Endothelial cell of umbilical vein (primary cell): Measurements from ENCODE around the gene DMXL2. TPM values are rescaled to one million over a fixed set of nuclear protein-coding genes. Genes with fewer than 3 reads are reported as not detected.
"Not testable (repeated sequence)": the region's sequence is repeated elsewhere in the genome, so short reads cannot be mapped to it uniquely, and the experiment has no call there.

Source experiments
- BruUV-seq: library from RNA; stranded (reverse); fragments of 400-500 nt; replicated peaks from 2 replicates; lab custom pipeline; 2021; lab: Mats Ljungman, UMichigan
- CTCF ChIA-PET: fragments of 300-600, 350-600 bp; sonication (Branson Sonifier 250); formaldehyde crosslinking; loops from one replicate; lab custom pipeline; 2021; ENCODE audit warnings: antibody characterized with exemption, inconsistent platforms; lab: Charles Lee
- POLR2A ChIA-PET: fragments of 300-600, 350-600 bp; sonication (Branson Sonifier 250); formaldehyde crosslinking; loops from one replicate; lab custom pipeline; 2021; ENCODE audit warnings: antibody characterized with exemption, inconsistent platforms; lab: Charles Lee
- DNase-seq: peaks from one replicate; pipeline ENCODE4 v3.0.0-alpha.2; 2011; ENCODE audit warnings: low read depth, low spot score
- FAIRE-seq: peaks from 2 replicates; lab custom pipeline; 2011; peaks lifted over from hg19 to GRCh38; lab: Jason Lieb, UNC
- H2AFZ ChIP-seq: 2 replicates; pipeline ENCODE4 v1.6.0; 2012; ENCODE audit warnings: low read depth, low read length, control low read depth, inconsistent platforms
- H3K27ac ChIP-seq: 2 replicates; pipeline ENCODE4 v1.5.1; 2011; ENCODE audit warnings: low read depth, mild to moderate bottlenecking, control low read depth, low read length, moderate library complexity; ENCODE audit not compliant: insufficient read depth
- H3K27me3 ChIP-seq, 2 experiments: 2 replicates each; pipeline versions ENCODE4 v1.6.0 to v1.6.1; 2011; ENCODE audit warnings: low read length in 2 of 2, mixed read lengths in 1 of 2; ENCODE audit not compliant: control insufficient read depth in 2 of 2, insufficient read depth in 2 of 2
- H3K36me3 ChIP-seq, 2 experiments: 2 replicates in 1 of 2; 3 replicates in 1 of 2; pipeline ENCODE4 v1.5.1; 2011; ENCODE audit warnings: low read length in 2 of 2, mild to moderate bottlenecking in 1 of 2, moderate library complexity in 1 of 2; ENCODE audit not compliant: control insufficient read depth in 2 of 2, insufficient read depth in 2 of 2; ENCODE audit errors: extremely low read depth in 1 of 2
- H3K4me1 ChIP-seq: 3 replicates; pipeline ENCODE4 v1.5.1; 2011; ENCODE audit warnings: mild to moderate bottlenecking, low read length; ENCODE audit not compliant: control insufficient read depth, insufficient read depth; ENCODE audit errors: extremely low read depth
- H3K4me2 ChIP-seq: 2 replicates; pipeline ENCODE4 v1.6.1; 2011; ENCODE audit warnings: low read length, control low read depth, mixed read lengths; ENCODE audit not compliant: insufficient read depth
- H3K4me3 ChIP-seq, 3 experiments: fragments of 200-600 bp in 1 of 3; sonication (generic), shearing (Covaris generic) in 1 of 3; replicated peaks in 1 of 3; 2 replicates each; pipeline ENCODE4 v1.5.1; 2011 to 2016; ENCODE audit warnings: control low read depth in 3 of 3, low read length in 3 of 3, mild to moderate bottlenecking in 2 of 3, inconsistent platforms in 1 of 3, low read depth in 1 of 3, moderate library complexity in 1 of 3; ENCODE audit not compliant: insufficient read depth in 1 of 3
- H3K79me2 ChIP-seq: 2 replicates; pipeline ENCODE4 v1.6.0; 2012; ENCODE audit warnings: low read length, inconsistent platforms; ENCODE audit not compliant: control insufficient read depth, insufficient read depth
- H3K9ac ChIP-seq: replicated peaks from 2 replicates; pipeline ENCODE3; 2011; ENCODE audit warnings: low read length, control low read depth; ENCODE audit not compliant: insufficient read depth; ENCODE audit errors: extremely low read depth
- H3K9me1 ChIP-seq: replicated peaks from 3 replicates; pipeline ENCODE4 v1.6.0; 2011; ENCODE audit warnings: mild to moderate bottlenecking, low read length; ENCODE audit not compliant: control insufficient read depth, insufficient read depth; ENCODE audit errors: extremely low read depth
- H3K9me3 ChIP-seq: replicated peaks from 2 replicates; pipeline ENCODE4 v1.5.1; 2012; ENCODE audit warnings: low read length, inconsistent platforms; ENCODE audit not compliant: control insufficient read depth, insufficient read depth
- H4K20me1 ChIP-seq: replicated peaks from 2 replicates; pipeline ENCODE3; 2011; ENCODE audit warnings: mild to moderate bottlenecking, low read length; ENCODE audit not compliant: control insufficient read depth, insufficient read depth; ENCODE audit errors: extremely low read depth
- EZH2 ChIP-seq: IDR thresholded peaks from 2 replicates; pipeline ENCODE4 v1.6.1; 2012; ENCODE audit warnings: borderline replicate concordance, low read depth, mild to moderate bottlenecking, moderate library complexity, low read length, inconsistent platforms; ENCODE audit not compliant: severe bottlenecking
- FOS ChIP-seq: IDR thresholded peaks from 2 replicates; pipeline ENCODE4 v1.6.1; 2011; ENCODE audit warnings: mild to moderate bottlenecking, low read length, moderate library complexity, borderline replicate concordance; ENCODE audit not compliant: insufficient read depth
- GATA2 ChIP-seq: IDR thresholded peaks from 2 replicates; pipeline ENCODE4 v1.7.0; 2011; ENCODE audit warnings: low read depth, mild to moderate bottlenecking, moderate library complexity, mixed read lengths, low read length; ENCODE audit not compliant: insufficient read length, insufficient read depth
- MYC ChIP-seq: IDR thresholded peaks from one replicate; pipeline ENCODE4 v1.6.1; 2011; ENCODE audit warnings: mild to moderate bottlenecking, low read depth, low read length
- POLR2A ChIP-seq: IDR thresholded peaks from 2 replicates; pipeline ENCODE4 v1.6.1; 2012; ENCODE audit warnings: low read depth, mild to moderate bottlenecking, control low read depth, low read length
- POLR2AphosphoS5 ChIP-seq: IDR thresholded peaks from 2 replicates; pipeline ENCODE4 v1.6.1; 2012; ENCODE audit warnings: low read depth, mild to moderate bottlenecking, control low read depth, low read length, moderate library complexity; ENCODE audit not compliant: insufficient read depth
- dilution Hi-C: fragments of 300-500 bp; cut with MboI; formaldehyde crosslinking; loops from one replicate; pipeline ENCODE4 v1.15.0; 2019; ENCODE audit warnings: low sequenced_read_pairs; ENCODE audit not compliant: extremely low pct_ligation_motif_present
- intact Hi-C: fragments of 100-400 bp; cut with micrococcal nuclease; formaldehyde crosslinking; loops from one replicate; pipeline ENCODE4 v1.10.0; 2022
- polyA plus RNA-seq, 4 experiments: library from polyadenylated mRNA; depleted of rRNA in 3 of 4; stranded (reverse) in 3 of 4; unstranded in 1 of 4; fragments of >200 nt; gene quantifications; 2 replicates each; pipeline versions ENCODE4 v1.2.1 to v1.2.3, GENCODE V29; 2011 to 2012; ENCODE audit warnings: missing spikeins in 1 of 4
- total RNA-seq: library from RNA; stranded (reverse); gene quantifications from 2 replicates; pipeline ENCODE4 v1.2.3, GENCODE V29; 2021
- TF ChIP-seq, protein P1 (sequence below): IDR thresholded peaks from 2 replicates; pipeline ENCODE4 v1.6.1; 2011; ENCODE audit not compliant: insufficient read depth, insufficient read length
- TF ChIP-seq, protein P2 (sequence below), 2 donors: IDR thresholded peaks; 1 replicate in 1 of 2; 2 replicates in 1 of 2; pipeline ENCODE4 v1.5.1; 2011; ENCODE audit warnings: low read length in 2 of 2, mild to moderate bottlenecking in 2 of 2, moderate library complexity in 2 of 2, control low read depth in 1 of 2, inconsistent platforms in 1 of 2, low read depth in 1 of 2; ENCODE audit not compliant: insufficient read depth in 1 of 2; ENCODE audit errors: extremely low read depth in 1 of 2

DMXL2 gene
- total and polyA plus RNA-seq, 2 donors (not counting 3 experiments of a cell fraction or from before 2014, with no cell fraction given) = 6.3 to 10.8 TPM

DNA sequence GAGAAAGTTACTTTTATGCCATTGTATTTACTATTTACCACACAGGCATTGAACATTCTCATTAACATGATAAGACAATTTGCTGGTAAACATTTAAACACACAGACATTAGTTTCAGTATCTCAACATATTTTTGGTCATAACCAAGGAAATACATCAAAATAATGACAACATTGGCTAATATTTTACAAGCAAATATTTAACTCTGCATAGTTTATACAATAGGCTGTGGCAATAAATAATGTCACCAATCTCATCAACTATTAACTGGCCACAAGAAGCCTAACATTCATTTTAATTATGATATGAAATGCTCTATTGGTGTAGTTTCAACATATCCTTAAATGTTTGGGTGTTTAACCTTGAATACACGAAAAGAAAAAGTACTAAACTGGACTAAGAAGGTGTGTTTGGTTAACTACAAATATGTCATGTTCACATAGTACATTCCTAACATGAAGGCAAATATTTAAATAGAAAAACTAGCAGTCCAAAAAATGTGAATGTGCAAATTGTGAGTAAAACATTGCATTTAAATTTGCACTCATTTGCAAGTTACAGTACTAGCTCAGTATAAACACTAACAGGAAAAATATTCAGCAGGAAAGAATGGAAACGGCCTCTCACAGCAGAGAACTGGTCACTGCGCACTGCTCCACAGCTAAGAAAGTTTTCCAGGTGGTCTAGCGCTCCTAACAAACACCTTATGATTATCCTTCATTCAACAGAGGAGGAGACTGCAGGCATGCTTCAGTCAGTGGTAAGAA, 174.5 kb downstream of the DMXL2 start:
- FAIRE-seq (no peak), DNase-seq (no peak)
- BruUV-seq = no TSS peak
- no peak overlapping the region for H3K9ac ChIP-seq
- no peaks in the 10 kb centered on the region for H3K27me3 ChIP-seq
- TF ChIP-seq, protein P1, sequence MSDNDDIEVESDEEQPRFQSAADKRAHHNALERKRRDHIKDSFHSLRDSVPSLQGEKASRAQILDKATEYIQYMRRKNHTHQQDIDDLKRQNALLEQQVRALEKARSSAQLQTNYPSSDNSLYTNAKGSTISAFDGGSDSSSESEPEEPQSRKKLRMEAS = no peak
- TF ChIP-seq MYC (no peak), EZH2 (no peak), POLR2AphosphoS5 (no peak), FOS (no peak), POLR2A (no peak), GATA2 (no peak)
- TF ChIP-seq, protein P2, sequence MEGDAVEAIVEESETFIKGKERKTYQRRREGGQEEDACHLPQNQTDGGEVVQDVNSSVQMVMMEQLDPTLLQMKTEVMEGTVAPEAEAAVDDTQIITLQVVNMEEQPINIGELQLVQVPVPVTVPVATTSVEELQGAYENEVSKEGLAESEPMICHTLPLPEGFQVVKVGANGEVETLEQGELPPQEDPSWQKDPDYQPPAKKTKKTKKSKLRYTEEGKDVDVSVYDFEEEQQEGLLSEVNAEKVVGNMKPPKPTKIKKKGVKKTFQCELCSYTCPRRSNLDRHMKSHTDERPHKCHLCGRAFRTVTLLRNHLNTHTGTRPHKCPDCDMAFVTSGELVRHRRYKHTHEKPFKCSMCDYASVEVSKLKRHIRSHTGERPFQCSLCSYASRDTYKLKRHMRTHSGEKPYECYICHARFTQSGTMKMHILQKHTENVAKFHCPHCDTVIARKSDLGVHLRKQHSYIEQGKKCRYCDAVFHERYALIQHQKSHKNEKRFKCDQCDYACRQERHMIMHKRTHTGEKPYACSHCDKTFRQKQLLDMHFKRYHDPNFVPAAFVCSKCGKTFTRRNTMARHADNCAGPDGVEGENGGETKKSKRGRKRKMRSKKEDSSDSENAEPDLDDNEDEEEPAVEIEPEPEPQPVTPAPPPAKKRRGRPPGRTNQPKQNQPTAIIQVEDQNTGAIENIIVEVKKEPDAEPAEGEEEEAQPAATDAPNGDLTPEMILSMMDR (IDR thresholded peaks at IDR 0.05; ENCODE audit: extremely low read depth in 1 of 2, insufficient read depth in 1 of 2, low read depth in 1 of 2, low read length in 2 of 2) = no peak
- peaks cover 0 to 2% of the 10 kb centered on the region in 2 experiments for H3K36me3 ChIP-seq
- no peaks in the 10 kb centered on the region for H3K79me2 ChIP-seq
- no peak overlapping the region for H3K4me2 ChIP-seq
- H3K9me3 ChIP-seq = no peaks in the 10 kb centered on the region
- no peaks in the 10 kb centered on the region for H3K9me1 ChIP-seq
- H4K20me1 ChIP-seq = no peaks in the 10 kb centered on the region
- dilution Hi-C loops (no loop called here), intact Hi-C loops (no loop called here)
- H3K27ac ChIP-seq = no peak overlapping the region
- H3K4me3 ChIP-seq = no peak overlapping the region
- POLR2A ChIA-PET = no interaction called here
- CTCF ChIA-PET = interaction anchor here (1.4 kb wide), 1 partner anchor 10 kb away, joined by 3 read pairs; no protein-coding TSS in a partner anchor
- H3K4me1 ChIP-seq = no peaks in the 10 kb centered on the region
- no peak overlapping the region for H2AFZ ChIP-seq

DNA sequence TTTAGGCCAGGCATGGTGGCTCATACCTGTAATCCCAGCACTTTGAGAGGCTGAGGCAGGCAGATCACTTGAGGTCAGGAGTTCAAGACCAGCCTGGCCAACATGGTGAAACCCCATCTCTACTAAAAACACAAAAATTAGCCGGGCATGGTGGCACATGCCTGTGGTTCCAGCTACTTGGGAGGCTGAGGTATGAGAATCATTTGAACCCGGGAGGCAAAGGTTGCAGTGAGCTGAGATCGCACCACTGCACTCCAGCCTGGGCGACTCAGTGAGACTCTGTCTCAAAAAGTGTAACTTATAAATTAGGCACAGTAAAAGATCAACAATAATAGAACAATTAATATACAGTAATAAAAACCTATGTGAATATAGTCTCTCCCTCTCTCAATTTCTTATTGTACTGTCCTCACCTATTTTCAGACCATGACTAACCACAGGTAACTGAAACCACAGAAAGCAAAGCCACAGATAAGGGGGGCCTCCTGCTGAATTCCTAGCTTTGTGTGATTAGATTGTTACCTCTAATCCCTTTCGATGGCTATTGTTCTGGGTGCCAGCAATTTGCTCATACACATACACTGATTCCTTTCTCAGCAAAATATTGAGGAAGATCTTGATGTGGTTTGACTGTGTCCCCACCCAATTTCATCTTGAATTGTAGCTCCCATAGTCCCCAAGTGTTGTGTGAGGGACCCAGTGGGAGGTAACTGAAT, 176.4 kb downstream of the DMXL2 start:
- H3K9me1 ChIP-seq, H3K4me2 ChIP-seq, FAIRE-seq, intact Hi-C loops, H4K20me1 ChIP-seq, H3K4me1 ChIP-seq, H3K27me3 ChIP-seq, H3K9ac ChIP-seq, POLR2A ChIA-PET, BruUV-seq, H3K9me3 ChIP-seq, H3K27ac ChIP-seq, CTCF ChIA-PET, H3K79me2 ChIP-seq, dilution Hi-C loops, DNase-seq, H3K4me3 ChIP-seq, H3K36me3 ChIP-seq, H2AFZ ChIP-seq: not testable (repeated sequence)
